Vagina (tissue), 2 donors: ENCODE measurements around the gene ESAM.

Experiments used
- CTCF ChIP-seq, 3 experiments: fragments of 450-650 bp in 2 of 3; fragments of 200-600 bp in 1 of 3; sonication (generic) in 1 of 3; IDR thresholded peaks; one replicate each; pipeline ENCODE4 v1.5.1; 2017 to 2019; ENCODE audit warnings: antibody characterized with exemption in 3 of 3, mild to moderate bottlenecking in 2 of 3, moderate library complexity in 2 of 3
- POLR2A ChIP-seq, 2 donors: fragments of 450-650 bp; IDR thresholded peaks; one replicate each; pipeline ENCODE4 v1.6.1; 2017; ENCODE audit warnings: antibody characterized with exemption in 2 of 2, mild to moderate bottlenecking in 2 of 2, moderate library complexity in 2 of 2

- no peak for TF ChIP-seq CTCF (IDR thresholded peaks at IDR 0.05)
- TF ChIP-seq POLR2A (IDR thresholded peaks at IDR 0.05), result no peak
Observed at GRCh38 chr11:124804884-124805283, 42.8 kb upstream of the ESAM start.
